ENCODE measurements around the gene AP3B1. TPM values are rescaled to one million over a fixed set of nuclear protein-coding genes. Genes with fewer than 3 reads are reported as not detected.
A peak's percentile ranks its signal among the peaks of the same experiment; 100 is the strongest.
"Not testable (repeated sequence)": the region's sequence is repeated elsewhere in the genome, so short reads cannot be mapped to it uniquely, and the experiment has no call there.

AP3B1 gene
- total and polyA plus RNA-seq, 5 donors: 19.0 to 28.0 (median 24.5) TPM

DNA sequence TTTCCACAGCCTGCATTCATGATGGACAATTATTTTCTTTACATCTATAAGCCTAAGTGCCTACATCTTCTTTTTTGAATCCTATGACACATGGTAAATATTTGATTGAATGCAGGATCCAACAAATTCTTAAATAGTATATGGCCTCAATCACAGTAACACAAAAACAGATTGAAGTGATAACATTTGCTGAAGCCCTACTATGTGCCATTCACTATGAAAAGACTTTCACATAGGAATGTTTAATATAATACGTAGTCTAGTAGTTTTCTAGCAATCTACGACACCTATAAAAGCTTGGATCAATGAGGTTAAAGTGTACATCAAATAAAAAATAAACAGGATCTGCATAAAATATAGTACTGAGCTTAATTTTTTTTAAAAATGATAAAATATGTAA, 231.0 kb downstream of the AP3B1 start:
- H3K27me3 ChIP-seq (ENCODE audit: control insufficient read depth, insufficient read depth): no peaks in the 10 kb centered on the region
- intact Hi-C loops (cut with DNase I): no loop called here
- ATAC-seq (no peak), DNase-seq (no peak)
- no peaks in the 10 kb centered on the region for H3K4me1 ChIP-seq (ENCODE audit: control insufficient read depth, insufficient read depth, low read length)
- no peak overlapping the region for H3K4me3 ChIP-seq (ENCODE audit: low read length)
- over 99% methylated on average over 2 of the region's 2 CpGs for WGBS
- no peak overlapping the region for H3K27ac ChIP-seq (ENCODE audit: low read length)
- H3K9me3 ChIP-seq (ENCODE audit: control insufficient read depth, low read length): no peaks in the 10 kb centered on the region

DNA sequence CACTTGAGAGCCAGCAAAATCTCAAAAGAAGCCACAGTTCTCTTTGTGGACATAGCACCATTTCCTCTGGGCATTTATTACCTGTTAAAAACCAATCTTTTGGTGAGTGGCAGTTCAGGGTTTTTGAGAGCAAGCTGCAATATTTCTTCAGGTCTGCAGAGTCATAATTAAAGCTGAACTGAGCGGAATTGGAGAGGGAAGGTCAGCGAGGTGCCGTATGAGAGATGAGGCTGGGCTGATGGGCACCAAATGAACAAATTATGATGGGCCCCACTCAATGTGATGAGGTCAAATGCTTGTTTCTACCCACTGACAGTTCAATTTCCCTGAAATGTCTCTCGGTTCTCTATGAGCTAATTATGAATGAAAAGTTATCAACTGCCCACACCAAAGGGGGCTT, 231.9 kb downstream of the AP3B1 start:
- intact Hi-C loops (cut with DNase I): no loop called here
- WGBS: 95% methylated on average over 4 of the region's 4 CpGs
- no peak overlapping the region for H3K4me3 ChIP-seq (ENCODE audit: low read length)
- H3K27me3 ChIP-seq (ENCODE audit: control insufficient read depth, insufficient read depth): no peaks in the 10 kb centered on the region
- H3K4me1 ChIP-seq (ENCODE audit: control insufficient read depth, insufficient read depth, low read length): no peaks in the 10 kb centered on the region
- DNase-seq (no peak), ATAC-seq (no peak)
- H3K27ac ChIP-seq (ENCODE audit: low read length): no peak overlapping the region
- no peaks in the 10 kb centered on the region for H3K9me3 ChIP-seq (ENCODE audit: control insufficient read depth, low read length)

DNA sequence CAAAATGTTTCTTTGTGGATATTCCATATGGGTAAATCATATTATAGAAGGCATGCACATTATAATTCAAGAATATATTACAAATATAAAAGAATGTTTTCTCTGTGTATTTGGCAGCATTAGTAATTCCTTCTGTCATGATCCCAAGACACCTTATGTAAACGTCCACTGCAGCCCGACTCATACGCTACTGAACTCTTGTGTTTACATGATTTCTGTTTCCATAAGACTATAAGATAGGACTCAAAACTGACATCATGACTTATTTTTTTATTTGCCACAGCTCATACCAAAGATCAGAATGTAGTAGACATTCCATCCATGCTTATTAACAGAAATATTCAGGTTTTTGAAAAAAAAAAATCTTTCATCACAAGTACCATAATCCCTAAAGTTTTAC, 234.1 kb downstream of the AP3B1 start:
- 72% methylated on average over 3 of the region's 3 CpGs for WGBS
- H3K9me3 ChIP-seq (ENCODE audit: control insufficient read depth, low read length): no peaks in the 10 kb centered on the region
- no peak for DNase-seq
- no peaks in the 10 kb centered on the region for H3K4me1 ChIP-seq (ENCODE audit: control insufficient read depth, insufficient read depth, low read length)
- no peak overlapping the region for H3K27ac ChIP-seq (ENCODE audit: low read length)
- no peaks in the 10 kb centered on the region for H3K27me3 ChIP-seq (ENCODE audit: control insufficient read depth, insufficient read depth)
- no peak overlapping the region for H3K4me3 ChIP-seq (ENCODE audit: low read length)
- intact Hi-C loops (cut with DNase I): no loop called here
- ATAC-seq: no peak

DNA sequence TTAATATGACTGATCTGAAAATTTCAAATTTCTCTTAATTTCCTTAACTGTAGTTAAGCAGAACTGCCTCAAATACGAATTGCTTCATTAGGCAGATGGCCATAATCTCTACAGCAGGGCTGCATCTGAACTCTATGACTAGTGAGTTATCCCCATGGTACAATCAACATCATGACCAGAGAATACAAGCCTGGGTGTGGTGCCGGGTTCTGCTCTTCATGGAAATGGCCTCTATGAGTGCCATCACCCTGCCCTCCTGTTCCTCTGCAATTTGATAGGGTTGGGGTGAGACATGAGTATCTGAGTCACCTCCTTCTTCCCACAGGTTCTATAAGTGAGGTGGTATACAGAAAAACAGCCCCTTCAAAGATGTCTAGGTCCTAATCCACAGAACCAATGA, 235.9 kb downstream of the AP3B1 start:
- H3K4me3 ChIP-seq (ENCODE audit: low read length): no peak overlapping the region
- WGBS: 91% methylated on average over 2 of the region's 2 CpGs
- H3K27ac ChIP-seq (ENCODE audit: low read length): no peak overlapping the region
- no peaks in the 10 kb centered on the region for H3K9me3 ChIP-seq (ENCODE audit: control insufficient read depth, low read length)
- DNase-seq (no peak), ATAC-seq (no peak)
- H3K27me3 ChIP-seq (ENCODE audit: control insufficient read depth, insufficient read depth): no peaks in the 10 kb centered on the region
- H3K4me1 ChIP-seq (ENCODE audit: control insufficient read depth, insufficient read depth, low read length): no peaks in the 10 kb centered on the region
- intact Hi-C loops (cut with DNase I): no loop called here

DNA sequence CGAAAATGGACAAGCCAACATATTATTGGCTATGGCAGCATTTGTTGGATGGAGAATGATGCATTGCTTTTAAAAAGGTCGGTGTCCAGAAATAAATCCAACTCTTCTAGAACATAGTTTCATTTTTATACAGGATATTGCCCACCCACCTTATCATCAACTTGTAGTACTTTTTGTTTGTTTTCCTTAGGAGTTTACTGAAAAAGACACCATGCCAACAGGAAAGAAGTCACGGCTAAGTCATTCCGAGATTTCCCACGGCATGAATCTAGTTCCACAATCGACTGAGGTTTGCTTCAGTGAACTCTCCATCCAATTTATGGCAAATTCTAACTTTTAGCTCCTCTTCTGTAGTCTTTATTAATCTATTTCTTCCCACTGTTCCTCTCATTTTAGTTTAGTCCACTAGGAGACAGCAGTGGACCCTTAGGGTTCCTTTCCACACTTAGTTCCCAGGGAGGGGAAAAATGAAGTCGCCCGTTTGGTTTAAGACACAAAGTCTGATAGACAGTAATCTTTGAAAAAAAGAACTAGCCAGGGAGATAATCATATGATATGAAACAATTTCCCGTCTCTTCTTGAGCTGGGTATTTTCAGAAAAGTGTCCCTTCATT, 237.5 kb downstream of the AP3B1 start:
- no peak for DNase-seq
- H3K4me1 ChIP-seq (ENCODE audit: control insufficient read depth, insufficient read depth, low read length): no peaks in the 10 kb centered on the region
- no peak overlapping the region for H3K27ac ChIP-seq (ENCODE audit: low read length)
- no peaks in the 10 kb centered on the region for H3K9me3 ChIP-seq (ENCODE audit: control insufficient read depth, low read length)
- ATAC-seq: peak in 1 of 2 donors; percentile 92
- H3K27me3 ChIP-seq (ENCODE audit: control insufficient read depth, insufficient read depth): no peaks in the 10 kb centered on the region
- H3K4me3 ChIP-seq (ENCODE audit: low read length): peak overlapping the region; percentile 31
- 65% methylated on average over 9 of the region's 9 CpGs for WGBS
- intact Hi-C loops (cut with DNase I): no loop called here

DNA sequence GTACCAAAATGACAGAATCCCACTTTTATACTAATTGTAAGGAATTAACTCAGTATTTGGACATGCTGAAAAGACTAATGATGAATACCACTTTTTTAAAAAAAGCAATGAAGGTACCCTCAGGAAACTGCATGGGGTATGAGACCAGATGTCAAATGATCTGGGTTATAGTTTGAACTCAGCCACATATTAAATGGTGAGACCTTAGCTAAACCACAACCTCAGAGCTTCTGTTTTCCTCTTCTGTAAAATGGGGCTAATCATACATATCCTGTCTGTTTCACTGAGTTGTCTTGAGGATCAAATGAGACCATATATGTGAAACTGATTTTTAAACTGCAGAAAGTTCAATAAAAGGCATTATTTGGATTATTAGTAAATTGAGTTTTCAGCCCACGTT, 238.4 kb downstream of the AP3B1 start:
- Histone ChIP-seq H3K27me3 (ENCODE audit: control insufficient read depth, insufficient read depth) (no peaks in the 10 kb centered on the region), H3K4me3 (ENCODE audit: low read length) (no peak overlapping the region), H3K9me3 (ENCODE audit: control insufficient read depth, low read length) (no peaks in the 10 kb centered on the region), H3K27ac (ENCODE audit: low read length) (no peak overlapping the region), H3K4me1 (ENCODE audit: control insufficient read depth, insufficient read depth, low read length) (no peaks in the 10 kb centered on the region)
- DNase-seq (no peak), ATAC-seq (no peak)
- 78% methylated on average over 1 of the region's 1 CpG for WGBS
- intact Hi-C loops (cut with DNase I): no loop called here

DNA sequence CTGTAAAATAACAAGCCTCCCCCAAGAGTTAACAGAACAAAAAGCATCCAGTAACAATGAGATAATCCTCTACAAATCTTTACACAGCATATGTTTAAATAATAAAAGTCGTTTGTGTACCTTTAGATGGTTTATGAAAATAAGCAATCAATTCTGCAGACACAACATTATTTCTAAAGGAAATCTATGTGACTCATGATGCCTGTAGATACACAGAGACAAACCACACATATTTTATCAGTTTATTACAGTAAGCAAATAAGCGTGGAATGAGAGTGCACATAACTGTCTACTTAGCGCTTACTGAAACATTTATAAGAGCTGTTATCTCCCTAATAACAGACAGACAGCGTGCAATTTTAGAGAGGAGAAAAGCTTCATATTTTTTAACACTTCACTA, 243.6 kb downstream of the AP3B1 start:
- ATAC-seq: no peak
- 81% methylated on average over 4 of the region's 4 CpGs for WGBS
- no peaks in the 10 kb centered on the region for H3K9me3 ChIP-seq (ENCODE audit: control insufficient read depth, low read length)
- no peak for DNase-seq
- H3K4me1 ChIP-seq (ENCODE audit: control insufficient read depth, insufficient read depth, low read length): no peaks in the 10 kb centered on the region
- H3K27ac ChIP-seq (ENCODE audit: low read length): no peak overlapping the region
- H3K27me3 ChIP-seq (ENCODE audit: control insufficient read depth, insufficient read depth): no peaks in the 10 kb centered on the region
- H3K4me3 ChIP-seq (ENCODE audit: low read length): no peak overlapping the region
- intact Hi-C loops (cut with DNase I): no loop called here

DNA sequence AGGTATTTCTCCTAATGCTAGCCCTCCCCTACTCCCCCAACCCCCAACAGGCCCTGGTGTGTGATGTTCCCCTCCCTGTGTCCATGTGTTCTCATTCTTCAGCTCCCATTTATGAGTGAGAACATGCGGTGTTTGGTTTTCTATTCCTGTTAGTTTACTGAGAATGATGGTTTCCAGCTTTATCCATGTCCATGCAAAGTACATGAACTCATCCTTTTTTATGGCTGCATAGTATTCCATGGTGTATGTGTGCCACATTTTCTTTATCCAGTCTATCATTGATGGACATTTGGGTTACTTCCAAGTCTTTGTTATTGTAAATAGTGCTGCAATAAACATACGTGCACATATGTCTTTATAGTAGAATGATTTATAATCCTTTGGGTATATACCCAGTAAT, 247.7 kb downstream of the AP3B1 start:
- H3K4me1 ChIP-seq (ENCODE audit: control insufficient read depth, insufficient read depth, low read length); intact Hi-C loops (cut with DNase I); ATAC-seq; H3K27me3 ChIP-seq (ENCODE audit: control insufficient read depth, insufficient read depth); DNase-seq; H3K4me3 ChIP-seq (ENCODE audit: low read length); H3K27ac ChIP-seq (ENCODE audit: low read length); H3K9me3 ChIP-seq (ENCODE audit: control insufficient read depth, low read length): not testable (repeated sequence)
- 94% methylated on average over 2 of the region's 2 CpGs for WGBS

DNA sequence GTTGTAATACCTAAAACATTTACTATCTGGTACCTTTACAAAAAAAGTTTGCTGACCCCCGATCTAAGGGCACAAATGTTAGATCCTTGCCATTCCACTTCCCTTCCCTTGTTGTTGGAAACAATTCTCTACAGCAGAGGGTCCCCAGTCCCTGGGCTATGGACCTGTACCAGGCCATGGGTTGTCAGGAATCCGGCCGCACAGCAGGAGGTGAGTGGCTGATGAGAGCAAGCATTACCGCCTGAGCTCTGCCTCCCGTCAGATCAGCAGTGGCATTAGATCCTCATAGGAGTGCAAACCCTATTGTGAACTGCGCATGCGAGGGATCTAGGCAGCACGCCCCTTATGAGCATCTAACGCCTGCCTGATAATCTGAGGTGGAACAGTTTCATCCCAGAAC, 248.5 kb downstream of the AP3B1 start:
- H3K27ac ChIP-seq (ENCODE audit: low read length): no peak overlapping the region
- no peak for DNase-seq

DNA sequence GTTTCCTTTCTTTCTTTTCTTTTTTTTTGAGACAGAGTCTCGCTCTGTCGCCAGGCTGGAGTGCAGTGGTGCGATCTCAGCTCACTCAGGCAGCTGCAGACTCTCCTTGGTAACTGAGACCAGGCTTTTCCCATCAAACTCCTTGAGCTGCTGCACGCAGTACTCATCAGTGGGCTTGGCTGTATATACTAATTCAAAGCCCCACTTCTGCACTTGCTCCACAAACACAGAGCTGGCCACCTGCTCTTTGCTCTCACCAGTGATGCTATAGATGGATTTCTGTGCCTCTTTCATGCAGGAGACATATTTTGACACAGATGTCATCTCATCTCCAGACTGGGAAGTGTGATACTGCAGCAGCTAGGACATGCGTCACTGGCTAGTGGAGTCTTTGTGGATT, 252.7 kb downstream of the AP3B1 start:
- H3K4me3 ChIP-seq (ENCODE audit: low read length): no peak overlapping the region
- H3K9me3 ChIP-seq (ENCODE audit: control insufficient read depth, low read length): no peaks in the 10 kb centered on the region
- DNase-seq (no peak), ATAC-seq (no peak)
- H3K27ac ChIP-seq (ENCODE audit: low read length): no peak overlapping the region
- WGBS: 94% methylated on average over 5 of the region's 5 CpGs
- intact Hi-C loops (cut with DNase I): no loop called here
- H3K27me3 ChIP-seq (ENCODE audit: control insufficient read depth, insufficient read depth): no peaks in the 10 kb centered on the region
- no peaks in the 10 kb centered on the region for H3K4me1 ChIP-seq (ENCODE audit: control insufficient read depth, insufficient read depth, low read length)

More for the DNA sequence above, 248.5 kb downstream of the AP3B1 start:
- ATAC-seq: no peak
- H3K9me3 ChIP-seq (ENCODE audit: control insufficient read depth, low read length): no peaks in the 10 kb centered on the region
- intact Hi-C loops (cut with DNase I): no loop called here
- no peak overlapping the region for H3K4me3 ChIP-seq (ENCODE audit: low read length)
- no peaks in the 10 kb centered on the region for H3K27me3 ChIP-seq (ENCODE audit: control insufficient read depth, insufficient read depth)
- H3K4me1 ChIP-seq (ENCODE audit: control insufficient read depth, insufficient read depth, low read length): no peaks in the 10 kb centered on the region
- 95% methylated on average over 9 of the region's 9 CpGs for WGBS

DNA sequence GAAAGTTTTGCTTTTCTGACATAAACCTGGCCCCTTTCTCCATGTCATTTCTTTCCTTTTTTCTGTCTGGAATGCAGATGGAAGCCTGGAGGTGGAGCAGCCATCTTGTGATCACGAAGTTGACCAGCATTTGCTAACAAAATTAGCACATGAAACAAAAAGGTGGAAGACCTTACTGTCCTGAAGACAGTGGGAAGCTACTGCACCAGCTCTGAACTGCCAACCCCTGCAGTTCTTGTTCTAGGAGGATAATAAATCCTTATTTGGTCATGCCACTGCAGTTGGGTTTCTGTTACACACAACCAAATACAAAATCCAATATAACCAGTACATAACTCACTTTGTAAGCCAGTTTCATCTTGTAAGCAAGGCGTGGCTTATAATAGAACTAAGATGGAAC, 269.0 kb downstream of the AP3B1 start:
- WGBS: 81% methylated on average over 2 of the region's 2 CpGs
- no peak for DNase-seq
- no peak overlapping the region for H3K4me3 ChIP-seq (ENCODE audit: low read length)
- no peaks in the 10 kb centered on the region for H3K27me3 ChIP-seq (ENCODE audit: control insufficient read depth, insufficient read depth)
- intact Hi-C loops (cut with DNase I): no loop called here
- no peak overlapping the region for H3K27ac ChIP-seq (ENCODE audit: low read length)
- no peaks in the 10 kb centered on the region for H3K4me1 ChIP-seq (ENCODE audit: control insufficient read depth, insufficient read depth, low read length)
- ATAC-seq: no peak
- H3K9me3 ChIP-seq (ENCODE audit: control insufficient read depth, low read length): no peaks in the 10 kb centered on the region

DNA sequence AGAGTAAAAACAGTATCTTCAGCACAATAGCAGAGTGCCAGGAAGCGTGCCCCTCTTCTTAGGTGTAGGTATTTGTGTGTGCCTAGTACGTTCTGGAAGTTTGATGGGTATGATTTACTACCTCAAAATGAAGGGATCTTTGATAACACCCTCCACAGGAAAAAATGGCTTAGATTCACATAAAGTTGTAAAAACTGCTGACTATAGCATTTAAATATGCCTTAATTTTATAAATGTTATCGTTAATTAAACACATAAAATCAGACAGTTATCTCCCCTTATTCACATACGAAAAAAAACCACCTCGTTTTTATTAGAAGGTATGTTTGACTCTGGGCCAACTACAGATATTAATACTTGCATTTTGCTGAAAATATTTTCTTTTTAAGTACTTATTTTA, 274.8 kb downstream of the AP3B1 start:
- Histone ChIP-seq H3K27me3 (ENCODE audit: control insufficient read depth, insufficient read depth) (no peaks in the 10 kb centered on the region), H3K4me3 (ENCODE audit: low read length) (no peak overlapping the region), H3K9me3 (ENCODE audit: control insufficient read depth, low read length) (no peaks in the 10 kb centered on the region), H3K4me1 (ENCODE audit: control insufficient read depth, insufficient read depth, low read length) (no peaks in the 10 kb centered on the region), H3K27ac (ENCODE audit: low read length) (no peak overlapping the region)
- intact Hi-C loops (cut with DNase I): no loop called here
- DNase-seq (no peak), ATAC-seq (no peak)
- WGBS: 86% methylated on average over 5 of the region's 5 CpGs
